A549 (cell line): ENCODE data around the gene RTKN2.

Experiments used
- CBX8 ChIP-seq: fragments of 200-600 bp; sonication (generic); IDR thresholded peaks from 2 replicates; pipeline ENCODE4 v1.6.1; 2016
- GATA3 ChIP-seq: IDR thresholded peaks from 2 replicates; pipeline ENCODE4 v1.6.1; 2012; ENCODE audit warnings: borderline replicate concordance
- JUNB ChIP-seq: fragments of >200 bp; sonication (Bioruptor Twin); formaldehyde crosslinking; IDR thresholded peaks from 2 replicates; pipeline ENCODE4 v1.6.1; 2016
- POLR2A ChIP-seq: IDR thresholded peaks from 2 replicates; pipeline ENCODE4 v1.6.1; 2012; ENCODE audit warnings: mild to moderate bottlenecking, low read length
- SMC3 ChIP-seq: fragments of >200 bp; sonication (Bioruptor Twin); formaldehyde crosslinking; IDR thresholded peaks from 3 replicates; pipeline ENCODE4 v1.6.1; 2018; ENCODE audit warnings: inconsistent platforms
- TF ChIP-seq, protein P1 (sequence below): fragments of >200 bp; sonication (Bioruptor Twin); formaldehyde crosslinking; IDR thresholded peaks from 3 replicates; pipeline ENCODE4 v1.5.1; 2016

DNA sequence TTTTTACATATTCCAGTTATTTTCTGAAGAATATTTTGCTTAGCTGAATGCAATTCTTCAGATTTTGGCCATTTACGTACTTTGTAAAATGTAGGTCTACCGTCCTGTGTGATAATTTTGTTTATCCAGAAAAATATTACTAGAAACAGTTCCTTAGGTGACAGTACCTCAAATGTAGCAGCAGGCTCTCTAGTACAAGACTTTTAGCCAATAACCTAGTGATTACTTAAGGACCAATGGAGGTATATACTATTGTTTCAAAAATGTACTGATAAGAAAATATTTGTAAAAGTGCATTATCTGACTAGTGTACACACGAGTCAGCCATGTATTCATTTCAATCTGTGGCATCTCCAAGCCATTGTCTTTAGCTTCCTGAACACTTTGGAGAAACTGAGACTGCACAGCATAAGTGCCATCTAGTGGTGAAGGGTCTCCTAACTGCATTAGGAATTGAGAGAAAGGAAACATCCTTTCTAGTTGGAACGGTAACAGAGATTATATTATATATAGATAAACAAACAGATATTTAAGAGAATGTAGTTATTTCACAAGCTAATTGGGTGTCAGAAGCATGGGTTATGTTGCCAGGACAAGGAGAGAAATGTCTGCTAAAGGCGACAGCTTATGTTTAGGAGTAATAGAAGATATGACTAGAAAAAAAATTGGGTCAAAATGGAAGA lies 23.7 kb downstream of the RTKN2 start:
- TF ChIP-seq JUNB, result no peak
- peak; percentile 96 for TF ChIP-seq SMC3
- TF ChIP-seq, protein P1, sequence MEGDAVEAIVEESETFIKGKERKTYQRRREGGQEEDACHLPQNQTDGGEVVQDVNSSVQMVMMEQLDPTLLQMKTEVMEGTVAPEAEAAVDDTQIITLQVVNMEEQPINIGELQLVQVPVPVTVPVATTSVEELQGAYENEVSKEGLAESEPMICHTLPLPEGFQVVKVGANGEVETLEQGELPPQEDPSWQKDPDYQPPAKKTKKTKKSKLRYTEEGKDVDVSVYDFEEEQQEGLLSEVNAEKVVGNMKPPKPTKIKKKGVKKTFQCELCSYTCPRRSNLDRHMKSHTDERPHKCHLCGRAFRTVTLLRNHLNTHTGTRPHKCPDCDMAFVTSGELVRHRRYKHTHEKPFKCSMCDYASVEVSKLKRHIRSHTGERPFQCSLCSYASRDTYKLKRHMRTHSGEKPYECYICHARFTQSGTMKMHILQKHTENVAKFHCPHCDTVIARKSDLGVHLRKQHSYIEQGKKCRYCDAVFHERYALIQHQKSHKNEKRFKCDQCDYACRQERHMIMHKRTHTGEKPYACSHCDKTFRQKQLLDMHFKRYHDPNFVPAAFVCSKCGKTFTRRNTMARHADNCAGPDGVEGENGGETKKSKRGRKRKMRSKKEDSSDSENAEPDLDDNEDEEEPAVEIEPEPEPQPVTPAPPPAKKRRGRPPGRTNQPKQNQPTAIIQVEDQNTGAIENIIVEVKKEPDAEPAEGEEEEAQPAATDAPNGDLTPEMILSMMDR, result peak; percentile 91
- TF ChIP-seq GATA3, result no peak
- TF ChIP-seq CBX8, result no peak
- TF ChIP-seq POLR2A, result no peak
